HG02884 (cell line): ENCODE results near the gene DNAJC30.
"Not testable (repeated sequence)": the region's sequence is repeated elsewhere in the genome, so short reads cannot be mapped to it uniquely, and the experiment has no call there.

Experiments
- ATAC-seq: cut with Tn5 transposase; IDR thresholded peaks from one replicate; pipeline ENCODE4 v1.9.1; 2021; ENCODE audit warnings: mild to moderate bottlenecking, moderate library complexity; ENCODE audit not compliant: unreplicated experiment

The DNAJC30 gene

DNA sequence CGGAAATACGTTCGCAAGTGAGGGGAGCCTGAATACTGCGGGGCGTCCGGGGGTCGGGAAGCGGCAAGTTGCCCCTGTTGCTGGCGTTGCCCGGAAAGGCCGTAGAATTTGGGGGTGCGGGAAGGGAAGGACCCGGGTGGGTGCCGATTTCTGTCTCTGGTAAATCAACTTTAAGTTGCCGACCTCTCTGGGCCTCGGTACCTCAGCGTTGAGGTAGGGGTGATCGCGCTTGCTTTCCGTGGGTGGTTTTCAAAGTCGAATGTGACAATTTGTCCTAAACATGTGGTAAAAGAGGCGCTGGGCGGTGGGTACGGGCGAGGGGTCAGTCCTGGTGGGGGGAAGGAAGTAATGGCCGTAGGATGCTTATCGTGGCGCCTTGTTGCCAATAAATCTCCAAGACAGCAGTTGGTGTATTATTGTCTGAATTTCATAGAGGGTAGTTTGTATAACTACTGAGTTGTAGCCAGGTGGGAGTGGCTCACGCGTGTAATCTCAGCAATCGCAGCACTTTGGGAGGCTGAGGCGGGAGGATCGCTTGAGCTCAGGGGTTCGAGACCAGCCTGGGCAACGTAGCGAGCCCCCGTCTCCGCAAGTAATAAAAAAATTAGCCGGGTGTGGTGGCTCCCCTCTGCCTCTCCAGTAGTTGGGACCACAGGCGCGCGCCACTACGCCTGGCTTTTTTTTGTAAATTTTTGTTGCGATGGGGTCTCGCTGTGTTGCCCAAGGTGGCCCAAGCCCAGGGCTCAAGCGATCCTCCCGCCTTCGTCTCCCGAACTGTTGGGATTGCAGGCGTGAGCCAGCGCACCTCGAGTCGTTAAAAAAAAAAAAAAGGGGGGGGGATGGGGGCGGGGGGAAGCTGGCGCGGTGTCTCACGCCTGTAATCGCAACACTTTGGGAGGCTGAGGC, 788 bp upstream of the DNAJC30 start:
- ATAC-seq, result no peak

DNA sequence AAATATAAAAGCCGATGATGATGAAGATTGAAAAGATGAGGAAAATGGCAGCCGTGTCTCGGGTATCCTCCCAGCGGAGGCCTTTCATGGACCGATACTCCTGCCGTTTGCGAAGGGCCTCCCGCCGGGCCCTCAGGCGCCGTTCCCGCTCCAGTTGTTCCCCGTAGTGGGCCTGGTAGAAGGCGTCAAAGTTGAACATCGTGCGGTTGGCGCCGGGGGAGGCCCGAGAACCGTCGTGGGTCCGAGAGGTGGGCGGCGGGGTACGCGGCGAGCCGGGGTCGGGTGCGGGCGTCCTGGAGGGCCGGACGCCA, 553 bp downstream of the DNAJC30 start:
- ATAC-seq, result no peak

GRCh38 chr7:73681031-73681430, 2.2 kb downstream of the DNAJC30 start:
- no peak for ATAC-seq

DNA sequence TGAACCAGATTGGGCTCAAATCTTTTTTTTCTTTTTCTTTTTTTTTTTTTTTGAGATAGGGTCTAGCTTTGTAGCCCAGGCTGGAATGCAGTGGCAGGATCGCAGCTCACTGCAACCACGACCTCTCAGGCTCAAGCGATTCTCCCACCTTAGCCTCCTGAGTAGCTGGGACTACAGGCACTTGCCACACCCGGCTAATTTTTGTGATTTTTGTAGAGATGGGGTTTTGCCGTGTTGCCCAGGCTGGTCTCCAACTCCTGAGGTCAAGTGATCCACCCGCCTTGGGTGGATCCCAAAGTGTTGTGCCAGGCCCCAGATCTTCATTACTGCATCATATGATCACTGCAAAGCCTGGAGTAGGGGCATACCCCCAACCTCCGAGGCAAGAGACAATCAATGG, 2.8 kb downstream of the DNAJC30 start:
- ATAC-seq, result no peak

DNA sequence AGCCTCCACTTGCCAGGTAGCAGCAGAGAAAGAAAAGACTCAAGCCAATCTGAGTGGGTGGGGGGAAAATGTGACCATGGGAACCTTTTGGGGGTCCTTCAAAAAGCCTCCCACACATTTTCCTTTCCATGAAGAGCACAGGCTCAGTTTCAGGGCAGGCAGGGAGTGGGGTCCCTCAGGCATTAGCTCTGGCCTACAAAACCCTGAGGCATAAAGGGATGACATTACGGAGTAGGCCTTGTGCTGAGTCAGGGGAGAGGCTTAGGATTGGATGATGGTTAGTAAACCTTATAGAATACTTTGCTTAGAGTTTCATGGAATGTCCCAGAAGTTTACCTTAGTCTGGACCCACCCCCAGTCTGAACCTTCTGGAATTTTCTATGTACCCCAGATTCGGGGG, 3.5 kb downstream of the DNAJC30 start:
- no peak for ATAC-seq

GRCh38 chr7:73678862-73679261, 4.4 kb downstream of the DNAJC30 start:
- no peak for ATAC-seq

- not testable (repeated sequence) for ATAC-seq
Measured at GRCh38 chr7:73676062-73676461, 7.2 kb downstream of the DNAJC30 start.

DNA sequence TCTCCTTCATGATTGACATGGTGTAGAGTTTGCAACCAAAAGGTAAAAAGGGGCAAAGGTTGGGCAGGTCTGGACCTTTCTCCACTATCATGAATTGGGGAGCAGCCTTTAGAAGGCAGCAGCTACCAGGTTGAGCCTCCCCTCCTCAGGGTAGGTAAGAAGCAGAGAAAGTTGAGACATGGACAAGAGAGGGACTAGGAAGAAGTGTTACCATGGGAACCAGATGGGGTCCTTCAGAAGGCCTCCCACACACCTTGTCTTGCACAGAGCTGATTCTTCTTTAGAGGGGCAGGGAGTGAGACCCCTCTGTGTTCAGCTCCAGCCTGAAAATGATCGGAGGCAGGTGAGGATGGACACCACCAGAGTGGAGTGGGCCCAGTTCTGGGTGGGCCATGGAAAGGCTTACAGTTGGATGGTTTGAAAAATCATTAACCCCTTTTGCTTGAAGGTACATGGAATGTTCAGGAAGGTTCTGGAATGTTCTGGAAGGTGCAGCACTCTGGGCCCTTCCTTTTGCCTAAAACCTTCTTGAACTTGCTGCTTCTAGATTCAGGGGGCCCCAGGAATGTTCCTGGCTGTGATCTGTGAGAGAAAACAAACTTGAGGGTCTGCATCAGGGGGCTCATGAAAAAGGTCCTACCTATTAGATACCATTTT, 8.7 kb downstream of the DNAJC30 start:
- no peak for ATAC-seq

DNA sequence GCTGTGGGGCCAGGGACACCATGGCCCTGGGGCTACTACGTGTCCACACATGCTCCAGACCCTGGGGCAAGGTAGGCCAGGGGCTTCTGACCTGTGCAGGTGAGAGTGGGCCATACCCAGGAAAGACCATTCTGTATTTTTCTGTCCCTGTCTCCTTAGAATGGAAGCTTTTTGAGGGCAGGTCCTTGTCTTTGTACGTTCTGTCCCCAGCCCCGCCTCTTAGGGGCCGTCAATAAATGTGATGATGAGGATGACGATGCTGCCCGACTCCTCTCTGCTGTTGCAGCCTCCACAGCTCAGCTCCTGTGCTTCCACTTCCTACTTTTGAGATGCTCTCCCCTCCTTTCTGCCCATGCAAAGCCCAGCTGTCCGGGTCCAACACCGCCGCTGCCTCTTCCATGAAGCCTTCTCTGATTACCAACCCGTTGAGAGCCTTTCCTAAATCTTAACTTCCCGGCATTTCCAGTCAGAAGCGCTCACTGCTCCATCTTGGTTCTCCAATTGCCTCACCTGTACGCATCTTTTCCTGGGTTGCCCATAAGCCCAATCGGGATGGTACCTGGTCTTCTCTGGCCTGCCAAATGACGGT, 11.3 kb downstream of the DNAJC30 start:
- no peak for ATAC-seq

DNA sequence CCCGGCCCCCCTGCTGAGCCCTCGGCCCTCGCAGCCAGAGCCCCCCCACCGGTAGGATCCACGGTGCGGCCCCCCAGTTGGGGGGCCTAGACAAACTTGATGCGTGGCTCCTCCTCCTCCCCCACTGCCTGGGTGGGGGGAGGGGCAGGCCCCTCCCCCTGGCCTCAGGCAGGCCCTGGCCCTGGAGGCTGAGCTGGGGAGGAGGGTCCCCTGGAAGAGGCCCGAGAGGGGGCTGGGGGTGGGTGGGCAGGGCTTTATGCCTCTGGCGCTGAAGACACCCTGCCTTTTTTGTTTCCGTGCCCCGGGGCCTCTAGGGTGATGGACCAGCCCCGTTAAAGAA, 12.0 kb downstream of the DNAJC30 start:
- no peak for ATAC-seq

- ATAC-seq, result no peak
Measured at GRCh38 chr7:73669858-73670385, 13.3 kb downstream of the DNAJC30 start.

DNA sequence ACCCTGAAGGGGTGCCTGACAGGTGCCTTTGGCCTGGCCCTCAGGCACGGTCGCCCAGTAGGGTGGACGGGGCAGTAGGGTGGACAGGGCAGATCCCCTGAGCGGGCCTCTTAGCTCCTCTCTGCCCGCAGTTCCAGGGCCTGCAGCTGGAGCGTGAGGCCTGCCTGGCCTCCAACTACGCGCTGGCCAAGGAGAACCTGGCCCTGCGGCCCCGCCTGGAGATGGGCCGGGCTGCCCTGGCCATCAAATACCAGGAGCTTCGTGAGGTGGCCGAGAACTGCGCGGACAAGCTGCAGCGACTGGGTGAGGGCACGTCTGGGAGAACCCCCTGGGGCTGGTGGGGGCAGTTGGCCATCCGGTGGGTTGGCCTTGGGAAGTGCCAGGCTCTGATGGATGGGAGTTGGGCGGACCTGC, 14.0 kb downstream of the DNAJC30 start:
- ATAC-seq, result no peak

DNA sequence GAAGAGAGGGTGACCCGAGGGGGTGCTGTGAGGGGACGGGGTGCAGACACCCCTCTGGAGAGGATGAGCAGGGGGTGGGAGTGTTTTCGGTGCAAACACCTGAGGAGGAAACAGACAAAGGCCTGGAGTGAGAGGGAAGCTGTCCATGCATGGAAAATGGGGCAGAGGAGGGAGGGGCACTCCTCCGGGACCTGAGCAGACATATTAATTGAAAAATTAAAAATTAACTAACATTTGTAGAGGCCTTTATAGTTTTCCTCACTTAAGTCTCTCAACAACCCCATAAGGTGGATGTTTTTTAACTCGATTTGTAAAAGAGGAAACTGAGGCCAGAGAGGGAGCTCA, 14.4 kb downstream of the DNAJC30 start:
- no peak for ATAC-seq

DNA sequence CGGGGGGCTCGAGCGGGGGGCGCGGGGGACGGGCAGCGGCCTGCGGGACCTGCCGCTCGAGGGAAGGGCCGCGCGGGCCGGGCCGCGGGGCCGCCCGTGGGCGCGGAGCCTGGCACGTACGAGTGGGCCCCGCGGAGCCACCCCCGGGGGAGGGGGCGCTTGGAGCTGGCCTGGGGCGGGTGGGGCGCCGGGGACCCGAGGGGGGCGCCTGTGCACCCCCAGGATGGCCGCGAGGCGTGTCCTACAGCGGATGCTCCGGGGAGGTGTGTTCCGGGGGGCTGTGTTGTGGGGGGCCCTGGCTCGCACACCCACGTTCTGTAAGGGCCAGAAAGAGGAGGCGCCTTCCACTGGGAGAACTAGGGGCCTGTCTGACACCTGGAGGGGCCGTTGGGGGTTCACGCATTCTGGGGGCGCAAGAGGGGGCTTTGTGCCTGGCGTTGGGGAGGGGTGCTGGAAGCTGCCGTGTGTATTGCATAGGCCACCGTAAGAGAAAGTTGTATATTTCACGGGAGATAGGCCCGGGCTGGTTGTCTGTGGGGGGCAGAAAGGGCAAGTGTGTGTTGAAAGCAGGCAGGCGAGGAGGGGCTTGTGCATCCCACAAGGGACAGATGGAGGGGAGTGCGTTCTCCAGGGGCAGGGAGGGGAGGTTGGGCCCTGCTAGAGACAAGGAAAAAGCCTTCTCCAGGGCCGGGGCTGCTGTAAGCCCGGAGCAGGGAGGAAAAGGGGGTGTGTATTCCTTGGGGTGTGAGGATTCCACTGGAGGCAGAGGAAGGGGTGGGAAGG, 15.0 kb downstream of the DNAJC30 start:
- peak; percentile 15 for ATAC-seq

DNA sequence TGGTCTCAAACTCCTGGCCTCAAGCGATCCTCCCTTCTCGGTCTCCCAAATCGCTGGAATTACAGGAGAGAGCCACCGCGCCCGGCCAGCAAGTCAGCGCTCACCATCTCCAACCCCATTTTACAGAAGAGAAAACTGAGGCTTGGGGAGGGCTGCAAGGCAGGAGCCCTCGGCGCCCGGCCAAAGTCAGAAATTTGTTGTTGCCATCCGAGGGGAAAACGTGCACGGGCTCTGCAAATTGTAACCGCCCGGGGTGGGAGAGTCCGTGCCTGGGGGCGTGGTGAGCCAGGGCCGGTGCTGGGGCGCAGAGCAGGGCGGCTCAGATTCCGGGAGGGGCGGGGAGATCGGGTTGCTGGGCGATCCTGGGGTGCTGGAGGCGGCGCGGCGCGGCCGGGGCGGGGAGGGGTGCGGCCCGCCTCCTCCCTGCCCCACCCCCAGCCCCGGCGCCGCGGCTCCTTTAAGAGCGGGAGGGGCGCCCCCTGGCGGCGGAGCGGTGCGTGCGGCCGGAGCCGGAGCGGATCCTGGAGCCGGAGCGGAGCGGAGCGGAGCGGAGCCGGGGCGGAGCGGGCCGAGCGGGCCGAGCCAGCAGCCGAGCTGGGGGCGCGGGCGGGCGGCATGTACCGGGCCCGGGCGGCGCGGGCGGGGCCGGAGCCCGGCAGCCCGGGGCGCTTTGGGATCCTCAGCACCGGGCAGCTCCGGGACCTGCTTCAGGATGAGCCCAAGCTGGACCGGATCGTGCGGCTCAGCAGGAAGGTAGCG, 15.7 kb downstream of the DNAJC30 start, which contains the start of gene VPS37D:
TSS of gene VPS37D (plus strand) at position 488 of the 759 bp plus-strand sequence. CDS start at position 616, 128 bp downstream.
- ATAC-seq, result peak; percentile 93

- no peak for ATAC-seq
Measured at GRCh38 chr7:73663033-73663432, 20.2 kb downstream of the DNAJC30 start.

GRCh38 chr7:73660594-73660993, 22.7 kb downstream of the DNAJC30 start:
- not testable (repeated sequence) for ATAC-seq

- no peak for ATAC-seq
Measured at GRCh38 chr7:73659983-73660382, 23.3 kb downstream of the DNAJC30 start.

DNA sequence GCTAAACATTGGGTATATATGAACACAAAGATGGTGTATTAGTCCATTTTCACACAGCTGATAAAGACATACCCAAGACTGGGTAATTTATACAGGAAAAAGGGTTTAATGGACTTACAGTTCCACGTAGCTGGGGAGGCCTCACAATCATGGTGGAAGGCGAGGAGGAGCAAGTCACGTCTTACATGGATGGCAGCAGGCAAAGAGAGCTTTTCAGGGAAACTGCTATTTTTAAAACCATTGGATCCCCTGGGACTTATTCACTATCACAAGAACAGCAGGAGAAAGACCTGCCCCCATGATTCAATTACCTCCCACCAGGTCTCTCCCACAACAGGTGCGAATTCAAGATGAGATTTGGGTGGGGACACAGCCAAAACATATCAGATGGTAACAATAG, 27.9 kb downstream of the DNAJC30 start:
- ATAC-seq, result not testable (repeated sequence)

- ATAC-seq, result no peak
Measured at GRCh38 chr7:73652541-73652949, 30.7 kb downstream of the DNAJC30 start.
